Adrenal gland (tissue), 12 donors: ENCODE measurements around the gene BHLHE40. TPM values are rescaled to one million over a fixed set of nuclear protein-coding genes. Genes with fewer than 3 reads are reported as not detected.
A peak's percentile ranks its signal among the peaks of the same experiment; 100 is the strongest.

Experiments used
- DNase-seq, 7 donors: peaks; one replicate each; pipeline ENCODE4 v3.0.0-alpha.2; 2019 to 2020
- H3K27ac ChIP-seq, 5 donors: fragments of 200-600 bp; sonication (generic) in 4 of 5; 1 replicate in 3 of 5; 2 replicates in 2 of 5; pipeline versions ENCODE4 v1.5.1 to v1.8.0; 2016 to 2020; ENCODE audit warnings: mild to moderate bottlenecking in 1 of 5
- H3K27me3 ChIP-seq: fragments of 200-600 bp; 2 replicates; pipeline ENCODE4 v1.8.0; 2021
- H3K36me3 ChIP-seq, 2 donors: fragments of 200-600 bp; replicated peaks in 1 of 2; 1 replicate in 1 of 2; 2 replicates in 1 of 2; pipeline versions ENCODE4 v1.5.1 to v1.8.0; 2018 to 2022
- H3K4me1 ChIP-seq, 2 donors: fragments of 200-600 bp; replicated peaks in 1 of 2; 1 replicate in 1 of 2; 2 replicates in 1 of 2; pipeline versions ENCODE4 v1.5.1 to v1.8.0; 2018 to 2021
- H3K4me3 ChIP-seq, 4 donors: fragments of 200-600 bp; sonication (generic) in 3 of 4; one replicate each; pipeline ENCODE4 v1.5.1; 2016 to 2018
- H3K9me3 ChIP-seq, 3 donors: fragments of 200-600 bp; sonication (generic) in 1 of 3; replicated peaks in 1 of 3; 1 replicate in 2 of 3; 2 replicates in 1 of 3; pipeline versions ENCODE4 v1.5.1 to v1.8.0; 2016 to 2021
- POLR2A ChIP-seq, 2 donors: fragments of 450-650 bp; IDR thresholded peaks; one replicate each; pipeline ENCODE4 v1.6.1; 2017; ENCODE audit warnings: antibody characterized with exemption in 2 of 2, mild to moderate bottlenecking in 2 of 2, moderate library complexity in 1 of 2
- WGBS, 4 donors: extraction: QIAGEN DNeasy Blood & Tissue Kit in 2 of 4; methylation state at CpG; one replicate each; pipeline versions ENCODE4 v1.1.5 to v1.1.7; 2013 to 2017; 5-methylcytosine and 5-hydroxymethylcytosine counted together
- intact Hi-C, 2 donors: fragments of 100-400 bp; cut with DNase I; formaldehyde crosslinking; loops; one replicate each; pipeline versions ENCODE4 v1.14.1 to v1.15.0; 2022 to 2023
- polyA plus RNA-seq, 3 donors: library from polyadenylated mRNA; stranded (reverse); fragments of 200-250 nt in 2 of 3; fragments of 350-450 nt in 1 of 3; fragmentation: Illumina TruSeq in 1 of 3; extraction: RNeasy Lipid Tissue Mini Kit (QIAGEN cat#74804) in 1 of 3; gene quantifications; one replicate each; pipeline ENCODE4 v1.2.3, GENCODE V29; 2013 to 2014
- total RNA-seq, 9 donors: library from RNA; depleted of rRNA in 4 of 9; stranded (reverse); fragments of >200 nt in 4 of 9; fragments of 120-200 nt in 1 of 9; fragmentation: NEBNext Ultra II Directional in 1 of 9; extraction: Animal tissue kit (Norgen Biotek cat#: 25700) in 1 of 9; gene quantifications; one replicate each; pipeline versions ENCODE4 v1.1.0 to v1.2.4, GENCODE V29; 2013 to 2023
- TF ChIP-seq, protein P1 (sequence below), 6 experiments: fragments of 450-650 bp in 4 of 6; fragments of 200-600 bp in 2 of 6; sonication (generic) in 1 of 6; IDR thresholded peaks; 1 replicate in 5 of 6; 2 replicates in 1 of 6; pipeline versions ENCODE4 v1.5.1 to v1.8.0; 2016 to 2021; ENCODE audit warnings: antibody characterized with exemption in 6 of 6, mild to moderate bottlenecking in 2 of 6, moderate library complexity in 1 of 6
- donor health status: healthy with polysubstance abuse.
- donor health status: Bipolar disorder and iron deficiency.
- donor health status: DM: yes; HTN: yes; CAD: no.
- donor health status: DM: no; HTN: no; CAD: no.
- donor health status: DM: no; HTN: no; CAD: no.
- donor health status: DM: yes; HTN: yes; CAD: no.

BHLHE40 gene
- total and polyA plus RNA-seq, 12 donors: 3.4 to 224 (median 75.5) TPM

GRCh38 chr3:5026046-5026362 lies 46.8 kb downstream of the BHLHE40 start:
- Histone ChIP-seq H3K27me3 (no peaks in the 10 kb centered on the region), H3K36me3 (no peaks in the 10 kb centered on the region), H3K4me1 (peaks cover 6 to 7% of the 10 kb centered on the region in 2 donors), H3K9me3 (no peaks in the 10 kb centered on the region), H3K4me3 (peak overlapping the region in 2 of 4 donors; percentile 51 to 63), H3K27ac (peak overlapping the region in 4 of 5 donors; percentile 77 to 92 (median 86))
- no peak for TF ChIP-seq POLR2A (IDR thresholded peaks at IDR 0.05)
- TF ChIP-seq, protein P1, sequence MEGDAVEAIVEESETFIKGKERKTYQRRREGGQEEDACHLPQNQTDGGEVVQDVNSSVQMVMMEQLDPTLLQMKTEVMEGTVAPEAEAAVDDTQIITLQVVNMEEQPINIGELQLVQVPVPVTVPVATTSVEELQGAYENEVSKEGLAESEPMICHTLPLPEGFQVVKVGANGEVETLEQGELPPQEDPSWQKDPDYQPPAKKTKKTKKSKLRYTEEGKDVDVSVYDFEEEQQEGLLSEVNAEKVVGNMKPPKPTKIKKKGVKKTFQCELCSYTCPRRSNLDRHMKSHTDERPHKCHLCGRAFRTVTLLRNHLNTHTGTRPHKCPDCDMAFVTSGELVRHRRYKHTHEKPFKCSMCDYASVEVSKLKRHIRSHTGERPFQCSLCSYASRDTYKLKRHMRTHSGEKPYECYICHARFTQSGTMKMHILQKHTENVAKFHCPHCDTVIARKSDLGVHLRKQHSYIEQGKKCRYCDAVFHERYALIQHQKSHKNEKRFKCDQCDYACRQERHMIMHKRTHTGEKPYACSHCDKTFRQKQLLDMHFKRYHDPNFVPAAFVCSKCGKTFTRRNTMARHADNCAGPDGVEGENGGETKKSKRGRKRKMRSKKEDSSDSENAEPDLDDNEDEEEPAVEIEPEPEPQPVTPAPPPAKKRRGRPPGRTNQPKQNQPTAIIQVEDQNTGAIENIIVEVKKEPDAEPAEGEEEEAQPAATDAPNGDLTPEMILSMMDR (IDR thresholded peaks at IDR 0.05): no peak
- intact Hi-C loops: loop anchor here (5.0 to 10.0 kb wide), 2 partner anchors 309 to 311 kb away; no protein-coding TSS in a partner anchor
- WGBS, 4 donors: 48 to 70% (median 52%) methylated on average over 3 to 5 of the region's 5 CpGs
- no peak for DNase-seq

DNA sequence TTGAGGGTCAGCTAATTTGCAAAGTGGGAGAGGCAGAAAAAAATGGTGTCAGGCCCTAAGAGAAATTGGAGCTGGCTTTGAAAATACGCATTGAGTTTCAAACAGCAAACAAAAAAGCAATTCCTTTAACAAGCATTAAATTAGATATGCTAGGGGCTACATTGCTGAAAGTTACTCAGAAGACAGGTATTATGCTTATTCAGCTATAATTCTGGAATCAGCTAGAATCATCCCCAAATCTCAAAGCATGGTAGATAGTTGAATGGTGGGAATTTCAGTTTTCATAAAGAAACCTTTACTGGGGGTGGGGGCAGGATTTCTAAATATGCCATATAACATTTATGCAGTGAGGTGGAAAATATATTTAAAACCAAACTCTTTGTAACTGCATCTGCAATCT lies 50.5 kb downstream of the BHLHE40 start:
- intact Hi-C loops: loop anchor here (5.0 to 10.0 kb wide), 2 partner anchors 312 to 315 kb away; no protein-coding TSS in a partner anchor
- no peak overlapping the region for H3K27ac ChIP-seq
- DNase-seq: no peak
- TF ChIP-seq, protein P1 (IDR thresholded peaks at IDR 0.05): no peak
- 93 to 100% (median 98%) methylated on average over 1 of the region's 1 CpG for WGBS, 4 donors
- H3K36me3 ChIP-seq: no peaks in the 10 kb centered on the region
- H3K9me3 ChIP-seq: no peaks in the 10 kb centered on the region
- no peaks in the 10 kb centered on the region for H3K27me3 ChIP-seq
- H3K4me3 ChIP-seq: no peak overlapping the region
- peaks cover 6 to 7% of the 10 kb centered on the region in 2 donors for H3K4me1 ChIP-seq

DNA sequence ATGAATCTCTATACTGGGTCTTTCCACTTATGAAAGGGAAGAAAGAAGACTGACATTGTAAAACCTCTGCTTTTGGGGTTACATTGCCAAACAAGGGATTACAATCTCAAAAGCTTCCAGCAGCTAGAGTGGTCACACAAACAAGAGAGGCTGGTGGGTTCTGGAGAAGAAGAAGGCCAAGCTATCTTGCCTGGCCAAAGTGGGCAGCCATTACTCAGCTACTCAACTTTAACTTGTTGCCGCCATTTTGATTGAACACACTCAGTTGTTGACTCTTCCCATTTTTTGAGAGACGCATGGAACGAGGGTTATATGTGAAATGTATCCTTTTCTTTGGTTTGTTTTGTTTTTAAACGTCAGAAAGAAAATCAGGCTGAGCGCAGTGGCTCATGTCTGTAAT lies 50.9 kb downstream of the BHLHE40 start:
- Histone ChIP-seq H3K36me3 (no peaks in the 10 kb centered on the region), H3K4me1 (peaks cover 6 to 7% of the 10 kb centered on the region in 2 donors), H3K27ac (no peak overlapping the region), H3K4me3 (no peak overlapping the region), H3K9me3 (no peaks in the 10 kb centered on the region), H3K27me3 (no peaks in the 10 kb centered on the region)
- no peak for TF ChIP-seq POLR2A (IDR thresholded peaks at IDR 0.05)
- TF ChIP-seq, protein P1 (IDR thresholded peaks at IDR 0.05): no peak
- WGBS, 4 donors: 93 to 97% (median 96%) methylated on average over 5 of the region's 5 CpGs
- intact Hi-C loops: no loop called here
- no peak for DNase-seq

GRCh38 chr3:5032844-5033243 lies 53.6 kb downstream of the BHLHE40 start:
- H3K4me3 ChIP-seq: no peak overlapping the region
- no peaks in the 10 kb centered on the region for H3K27me3 ChIP-seq
- intact Hi-C loops: no loop called here
- DNase-seq: no peak
- TF ChIP-seq, protein P1 (IDR thresholded peaks at IDR 0.05): no peak
- no peak for TF ChIP-seq POLR2A (IDR thresholded peaks at IDR 0.05)
- no peak overlapping the region for H3K27ac ChIP-seq
- H3K4me1 ChIP-seq: no peaks in the 10 kb centered on the region
- no peaks in the 10 kb centered on the region for H3K36me3 ChIP-seq
- WGBS, 4 donors: 62 to 72% (median 64%) methylated on average over 6 of the region's 6 CpGs
- no peaks in the 10 kb centered on the region for H3K9me3 ChIP-seq

Other genes starting within 250 kb of the BHLHE40 start
- gene ARL8B, start 142.9 kb downstream of the BHLHE40 start, total RNA-seq: 10 to 100 TPM; 30.4 to 78.0 (median 52.9) TPM
- gene ARL8B, start 142.9 kb downstream of the BHLHE40 start, polyA plus RNA-seq: 100 to 1,000 TPM in 1 of 3 donors, 10 to 100 TPM in 2; 27.8 to 131 (median 36.5) TPM
- 10 to 100 TPM in 8 of 9 donors, 1 to 10 TPM in 1; 9.9 to 63.6 (median 34.8) TPM for gene EDEM1, start 208.3 kb downstream of the BHLHE40 start, total RNA-seq
- 10 to 100 TPM in 1 of 3 donors, 1 to 10 TPM in 2; 3.1 to 24.9 (median 3.6) TPM for gene EDEM1, start 208.3 kb downstream of the BHLHE40 start, polyA plus RNA-seq